ENCODE measurements around the gene ITIH4. TPM values are rescaled to one million over a fixed set of nuclear protein-coding genes. Genes with fewer than 3 reads are reported as not detected.

Gene ITIH4
- total and polyA plus RNA-seq, 2 donors (not counting 1 experiment from before 2014, with no cell fraction given), result 21.5 to 38.5 TPM

DNA sequence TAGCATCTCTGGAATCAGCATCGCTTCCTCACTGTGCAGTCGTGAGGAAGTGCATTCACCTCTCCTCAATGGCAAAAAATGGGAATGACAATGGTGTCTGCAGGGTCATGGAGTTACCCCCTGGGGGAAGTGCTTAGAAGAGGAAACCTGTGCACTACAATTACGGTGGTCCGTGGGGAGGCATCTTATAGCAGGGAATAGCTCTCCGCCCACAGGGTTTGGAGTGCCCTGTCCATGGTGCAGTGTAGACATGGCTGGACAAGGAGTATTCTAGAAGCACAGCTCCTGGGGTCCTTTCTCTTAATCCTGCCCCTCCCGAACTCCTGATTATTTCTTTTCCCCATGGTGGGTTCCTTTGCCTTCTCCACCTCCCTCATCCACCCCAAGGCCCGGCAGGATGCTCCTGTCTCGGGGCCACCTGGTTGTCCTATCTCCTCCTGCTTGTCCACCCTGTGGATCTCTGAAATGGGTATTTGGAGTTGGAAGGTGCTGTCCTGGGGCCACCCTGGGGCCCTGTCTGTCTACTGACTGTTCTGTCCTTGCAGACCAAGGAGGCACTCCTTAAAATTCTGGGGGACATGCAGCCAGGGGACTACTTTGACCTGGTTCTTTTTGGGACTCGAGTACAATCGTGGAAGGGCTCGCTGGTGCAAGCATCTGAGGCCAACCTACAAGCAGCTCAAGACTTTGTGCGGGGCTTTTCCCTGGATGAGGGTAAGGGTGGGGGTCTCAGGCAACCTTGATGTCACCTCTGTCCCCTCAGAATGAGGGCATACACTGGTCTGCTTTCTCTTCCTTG lies 47.9 kb downstream of the ITIH4 start:
- intact Hi-C loops (cut with micrococcal nuclease), result no loop called here
- ATAC-seq (ENCODE audit: low read depth), result no peak
- H2AFZ ChIP-seq (ENCODE audit: insufficient read depth, low read depth, low read length, poor library complexity, severe bottlenecking), result no peak overlapping the region
- H3K27ac ChIP-seq (ENCODE audit: low read length in 2 of 2), result no peak overlapping the region
- H3K9ac ChIP-seq (ENCODE audit: low read length), result no peak overlapping the region
- CTCF ChIA-PET, result no interaction called here
- no peak for DNase-seq
- no peaks in the 10 kb centered on the region for H3K27me3 ChIP-seq (replicated peaks in 1 of 4; ENCODE audit: control extremely low read depth in 1 of 4, control insufficient read depth in 3 of 4, insufficient read depth in 4 of 4, low read length in 3 of 4)
- Mint-ChIP-seq H3K4me1 (peaks cover 14% of the 10 kb centered on the region), H3K27ac (peak overlapping the region; percentile 10), H3K27me3 (peaks cover 4% of the 10 kb centered on the region), H3K4me3 (no peak overlapping the region), H3K9me3 (ENCODE audit: insufficient read depth) (no peaks in the 10 kb centered on the region)
- peaks cover 14 to 19% of the 10 kb centered on the region in 2 donors for H3K4me1 ChIP-seq (ENCODE audit: control insufficient read depth in 2 of 2, insufficient read depth in 2 of 2, low read length in 2 of 2)
- TF ChIP-seq, protein P1, sequence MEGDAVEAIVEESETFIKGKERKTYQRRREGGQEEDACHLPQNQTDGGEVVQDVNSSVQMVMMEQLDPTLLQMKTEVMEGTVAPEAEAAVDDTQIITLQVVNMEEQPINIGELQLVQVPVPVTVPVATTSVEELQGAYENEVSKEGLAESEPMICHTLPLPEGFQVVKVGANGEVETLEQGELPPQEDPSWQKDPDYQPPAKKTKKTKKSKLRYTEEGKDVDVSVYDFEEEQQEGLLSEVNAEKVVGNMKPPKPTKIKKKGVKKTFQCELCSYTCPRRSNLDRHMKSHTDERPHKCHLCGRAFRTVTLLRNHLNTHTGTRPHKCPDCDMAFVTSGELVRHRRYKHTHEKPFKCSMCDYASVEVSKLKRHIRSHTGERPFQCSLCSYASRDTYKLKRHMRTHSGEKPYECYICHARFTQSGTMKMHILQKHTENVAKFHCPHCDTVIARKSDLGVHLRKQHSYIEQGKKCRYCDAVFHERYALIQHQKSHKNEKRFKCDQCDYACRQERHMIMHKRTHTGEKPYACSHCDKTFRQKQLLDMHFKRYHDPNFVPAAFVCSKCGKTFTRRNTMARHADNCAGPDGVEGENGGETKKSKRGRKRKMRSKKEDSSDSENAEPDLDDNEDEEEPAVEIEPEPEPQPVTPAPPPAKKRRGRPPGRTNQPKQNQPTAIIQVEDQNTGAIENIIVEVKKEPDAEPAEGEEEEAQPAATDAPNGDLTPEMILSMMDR (IDR thresholded peaks at IDR 0.05), result no peak
- TF ChIP-seq EZH2 (IDR thresholded peaks at IDR 0.05; ENCODE audit: borderline replicate concordance, insufficient read depth, low read depth, low read length, poor library complexity, severe bottlenecking), result no peak
- no peaks in the 10 kb centered on the region for H3K36me3 ChIP-seq (replicated peaks in 1 of 2; ENCODE audit: control extremely low read depth in 1 of 2, control insufficient read depth in 1 of 2, extremely low read depth in 1 of 2, insufficient read depth in 2 of 2, low read length in 1 of 2)
- H3K4me2 ChIP-seq (replicated peaks; ENCODE audit: low read depth, low read length, poor library complexity, severe bottlenecking), result no peak overlapping the region
- H3K4me3 ChIP-seq (ENCODE audit: control extremely low read depth in 1 of 5, extremely low read depth in 1 of 5, insufficient read depth in 1 of 5, low read depth in 2 of 5, low read length in 4 of 5), result no peak overlapping the region
- no peaks in the 10 kb centered on the region for H4K20me1 ChIP-seq (ENCODE audit: control insufficient read depth, insufficient read depth, low read length, poor library complexity, severe bottlenecking)
- H3K9me3 ChIP-seq (ENCODE audit: control extremely low read depth in 1 of 3, control insufficient read depth in 2 of 3, insufficient read depth in 1 of 3, low read length in 2 of 3), result no peaks in the 10 kb centered on the region
- 78% methylated on average over 7 of the region's 12 CpGs for WGBS (ENCODE audit: insufficient coverage)
- H3K79me2 ChIP-seq (ENCODE audit: control insufficient read depth, insufficient read depth, low read length), result no peaks in the 10 kb centered on the region
- POLR2A ChIA-PET, result no interaction called here

DNA sequence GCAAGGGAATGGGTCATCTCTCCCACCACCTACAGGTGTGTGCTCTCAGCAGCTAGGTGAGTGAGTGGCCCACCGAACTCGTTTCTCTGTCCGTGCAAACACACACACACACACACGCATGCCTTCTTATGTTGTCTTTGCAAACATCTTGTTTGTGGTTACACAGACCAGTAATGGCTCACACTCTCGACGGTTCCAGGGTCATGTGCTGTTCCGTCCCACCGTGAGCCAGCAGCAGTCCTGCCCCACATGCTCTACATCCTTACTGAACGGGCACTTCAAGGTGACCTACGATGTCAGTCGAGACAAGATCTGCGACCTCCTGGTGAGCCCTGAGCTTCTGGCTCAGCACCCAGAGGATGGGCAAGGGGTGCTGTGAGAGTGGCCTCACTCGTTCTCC lies 48.7 kb downstream of the ITIH4 start:
- intact Hi-C loops (cut with micrococcal nuclease), result no loop called here
- Histone ChIP-seq H3K36me3 (replicated peaks in 1 of 2; ENCODE audit: control extremely low read depth in 1 of 2, control insufficient read depth in 1 of 2, extremely low read depth in 1 of 2, insufficient read depth in 2 of 2, low read length in 1 of 2) (no peaks in the 10 kb centered on the region), H2AFZ (ENCODE audit: insufficient read depth, low read depth, low read length, poor library complexity, severe bottlenecking) (no peak overlapping the region), H3K27me3 (replicated peaks in 1 of 4; ENCODE audit: control extremely low read depth in 1 of 4, control insufficient read depth in 3 of 4, insufficient read depth in 4 of 4, low read length in 3 of 4) (no peaks in the 10 kb centered on the region), H3K9ac (ENCODE audit: low read length) (no peak overlapping the region), H3K4me3 (ENCODE audit: control extremely low read depth in 1 of 5, extremely low read depth in 1 of 5, insufficient read depth in 1 of 5, low read depth in 2 of 5, low read length in 4 of 5) (no peak overlapping the region), H3K79me2 (ENCODE audit: control insufficient read depth, insufficient read depth, low read length) (no peaks in the 10 kb centered on the region), H3K27ac (ENCODE audit: low read length in 2 of 2) (no peak overlapping the region), H3K4me1 (ENCODE audit: control insufficient read depth in 2 of 2, insufficient read depth in 2 of 2, low read length in 2 of 2) (peaks cover 14 to 19% of the 10 kb centered on the region in 2 donors), H4K20me1 (ENCODE audit: control insufficient read depth, insufficient read depth, low read length, poor library complexity, severe bottlenecking) (no peaks in the 10 kb centered on the region), H3K9me3 (ENCODE audit: control extremely low read depth in 1 of 3, control insufficient read depth in 2 of 3, insufficient read depth in 1 of 3, low read length in 2 of 3) (no peaks in the 10 kb centered on the region), H3K4me2 (replicated peaks; ENCODE audit: low read depth, low read length, poor library complexity, severe bottlenecking) (no peak overlapping the region)
- WGBS (ENCODE audit: insufficient coverage), result 53% methylated on average over 9 of the region's 13 CpGs
- no peak for DNase-seq
- no peak for ATAC-seq (ENCODE audit: low read depth)
- H3K9me3 Mint-ChIP-seq (ENCODE audit: insufficient read depth), result no peaks in the 10 kb centered on the region
- CTCF ChIA-PET, result no interaction called here
- H3K4me1 Mint-ChIP-seq, result peaks cover 14% of the 10 kb centered on the region
- peaks cover 4% of the 10 kb centered on the region for H3K27me3 Mint-ChIP-seq
- H3K4me3 Mint-ChIP-seq, result no peak overlapping the region
- H3K27ac Mint-ChIP-seq, result peak overlapping the region; percentile 6
- no peak for TF ChIP-seq EZH2 (IDR thresholded peaks at IDR 0.05; ENCODE audit: borderline replicate concordance, insufficient read depth, low read depth, low read length, poor library complexity, severe bottlenecking)
- TF ChIP-seq, protein P1 (IDR thresholded peaks at IDR 0.05), result no peak
- POLR2A ChIA-PET, result no interaction called here

Data from B cell (primary cell).